B cell (primary cell): ENCODE data around the gene ZNF710. TPM values are rescaled to one million over a fixed set of nuclear protein-coding genes. Genes with fewer than 3 reads are reported as not detected.
A peak's percentile ranks its signal among the peaks of the same experiment; 100 is the strongest.

Experiments
- ATAC-seq: fragments of 200-7000 bp; cut with Tn5 transposase; one replicate; pipeline ENCODE4 v1.10.0; 2021; ENCODE audit warnings: low read depth, mild to moderate bottlenecking, moderate number of reproducible peaks, moderate library complexity
- CTCF ChIA-PET: fragments of 350-600 bp; sonication (Branson Sonifier 250); formaldehyde crosslinking; loops from one replicate; lab custom pipeline; 2021; ENCODE audit warnings: antibody characterized with exemption, inconsistent platforms; lab: Charles Lee
- POLR2A ChIA-PET: fragments of 350-600 bp; sonication (Branson Sonifier 250); formaldehyde crosslinking; loops from one replicate; lab custom pipeline; 2021; ENCODE audit warnings: antibody characterized with exemption; lab: Charles Lee
- DNase-seq: peaks from one replicate; pipeline ENCODE4 v3.0.0; 2013
- H2AFZ ChIP-seq: 2 replicates; pipeline ENCODE4 v1.6.1; 2012; ENCODE audit warnings: mild to moderate bottlenecking, low read depth, low read length; ENCODE audit not compliant: insufficient read depth, poor library complexity, severe bottlenecking
- H3K27ac ChIP-seq, 2 donors: 1 replicate in 1 of 2; 2 replicates in 1 of 2; pipeline ENCODE4 v1.5.1; 2012 to 2013; ENCODE audit warnings: low read length in 2 of 2, mild to moderate bottlenecking in 2 of 2, moderate library complexity in 1 of 2
- H3K27me3 ChIP-seq, 4 experiments: fragments of 200-600 bp in 1 of 4; sonication (generic) in 1 of 4; replicated peaks in 1 of 4; 1 replicate in 2 of 4; 2 replicates in 2 of 4; pipeline versions ENCODE4 v1.6.1 to v1.7.0; 2013 to 2016; ENCODE audit warnings: low read length in 3 of 4, mild to moderate bottlenecking in 2 of 4, mixed read lengths in 1 of 4, moderate library complexity in 1 of 4; ENCODE audit not compliant: insufficient read depth in 4 of 4, control insufficient read depth in 3 of 4; ENCODE audit errors: control extremely low read depth in 1 of 4
- H3K36me3 ChIP-seq, 2 experiments: replicated peaks in 1 of 2; 1 replicate in 1 of 2; 2 replicates in 1 of 2; pipeline versions ENCODE4 v1.6.1 to v1.7.1; 2013; ENCODE audit warnings: low read length in 1 of 2; ENCODE audit not compliant: insufficient read depth in 2 of 2, control insufficient read depth in 1 of 2; ENCODE audit errors: control extremely low read depth in 1 of 2, extremely low read depth in 1 of 2
- H3K4me1 ChIP-seq, 2 donors: fragments of 200-600 bp in 1 of 2; sonication (generic) in 1 of 2; 1 replicate in 1 of 2; 2 replicates in 1 of 2; pipeline versions ENCODE4 v1.5.1 to v1.6.1; 2013 to 2017; ENCODE audit warnings: low read length in 2 of 2; ENCODE audit not compliant: control insufficient read depth in 2 of 2, insufficient read depth in 2 of 2
- H3K4me2 ChIP-seq: replicated peaks from 2 replicates; pipeline ENCODE3; 2012; ENCODE audit warnings: mild to moderate bottlenecking, low read depth, low read length; ENCODE audit not compliant: poor library complexity, severe bottlenecking
- H3K4me3 ChIP-seq, 5 experiments: fragments of 200-600 bp in 1 of 5; sonication (generic) in 1 of 5; 1 replicate in 3 of 5; 2 replicates in 2 of 5; pipeline versions ENCODE4 v1.5.1 to v1.7.0; 2011 to 2016; ENCODE audit warnings: low read length in 4 of 5, mild to moderate bottlenecking in 4 of 5, low read depth in 2 of 5, control low read depth in 1 of 5, moderate library complexity in 1 of 5; ENCODE audit not compliant: insufficient read depth in 1 of 5; ENCODE audit errors: control extremely low read depth in 1 of 5, extremely low read depth in 1 of 5
- H3K79me2 ChIP-seq: fragments of 200-600 bp; sonication (generic); one replicate; pipeline ENCODE4 v1.6.0; 2016; ENCODE audit warnings: low read length; ENCODE audit not compliant: control insufficient read depth, insufficient read depth
- H3K9ac ChIP-seq: fragments of 200-600 bp; sonication (generic); 2 replicates; pipeline ENCODE4 v1.6.1; 2017; ENCODE audit warnings: mild to moderate bottlenecking, low read length, moderate library complexity
- H3K9me3 ChIP-seq, 3 donors: one replicate each; pipeline versions ENCODE4 v1.6.1 to v1.7.1; 2013; ENCODE audit warnings: low read length in 2 of 3; ENCODE audit not compliant: control insufficient read depth in 2 of 3, insufficient read depth in 1 of 3; ENCODE audit errors: control extremely low read depth in 1 of 3
- H4K20me1 ChIP-seq: 2 replicates; pipeline ENCODE4 v1.6.0; 2012; ENCODE audit warnings: mild to moderate bottlenecking, low read length; ENCODE audit not compliant: insufficient read depth, control insufficient read depth, poor library complexity, severe bottlenecking
- H3K27ac Mint-ChIP-seq: one replicate; pipeline ENCODE4 v1.8.0; 2021; ENCODE audit warnings: mixed read lengths
- H3K27me3 Mint-ChIP-seq: one replicate; pipeline ENCODE4 v1.8.0; 2021; ENCODE audit warnings: mixed read lengths
- H3K4me1 Mint-ChIP-seq: one replicate; pipeline ENCODE4 v1.8.0; 2021; ENCODE audit warnings: mixed read lengths
- H3K4me3 Mint-ChIP-seq: one replicate; pipeline ENCODE4 v1.8.0; 2021; ENCODE audit warnings: mixed read lengths
- H3K9me3 Mint-ChIP-seq: one replicate; pipeline ENCODE4 v1.8.0; 2022; ENCODE audit warnings: mixed read lengths; ENCODE audit not compliant: insufficient read depth
- CTCF ChIP-seq: fragments of 200-600 bp; IDR thresholded peaks from one replicate; pipeline ENCODE4 v1.8.0; 2022; ENCODE audit warnings: antibody characterized with exemption, mild to moderate bottlenecking
- EZH2 ChIP-seq: IDR thresholded peaks from 2 replicates; pipeline ENCODE4 v1.6.1; 2012; ENCODE audit warnings: borderline replicate concordance, low read depth, mild to moderate bottlenecking, moderate library complexity, low read length; ENCODE audit not compliant: insufficient read depth, poor library complexity, severe bottlenecking
- WGBS: methylation state at CpG from one replicate; pipeline ENCODE4 v1.1.5; 2013; ENCODE audit warnings: missing lambda C conversion rate; ENCODE audit not compliant: insufficient coverage; 5-methylcytosine and 5-hydroxymethylcytosine counted together
- intact Hi-C: fragments of 100-400 bp; cut with micrococcal nuclease; formaldehyde crosslinking; loops from one replicate; pipeline ENCODE4 v1.10.0; 2022
- polyA plus RNA-seq: library from polyadenylated mRNA; depleted of rRNA; stranded (reverse); fragments of >200 nt; gene quantifications from 2 replicates; pipeline ENCODE4 v1.2.3, GENCODE V29; 2012
- total RNA-seq, 2 donors: library from RNA; stranded (reverse); fragments of 120-200 nt in 1 of 2; gene quantifications; 1 replicate in 1 of 2; 2 replicates in 1 of 2; pipeline versions ENCODE4 v1.2.3 to v1.2.4, GENCODE V29; 2013 to 2022

Gene ZNF710
- total and polyA plus RNA-seq, 2 donors (not counting 1 experiment from before 2014, with no cell fraction given) = 8.7 to 38.7 TPM

- Histone ChIP-seq H2AFZ (no peak overlapping the region), H3K27me3 (no peaks in the 10 kb centered on the region), H4K20me1 (peaks cover 11% of the 10 kb centered on the region), H3K9ac (no peak overlapping the region), H3K27ac (no peak overlapping the region), H3K9me3 (no peaks in the 10 kb centered on the region), H3K36me3 (no peaks in the 10 kb centered on the region), H3K79me2 (peaks cover 74% of the 10 kb centered on the region), H3K4me2 (peak overlapping the region; percentile 56), H3K4me1 (peaks cover 46 to 59% of the 10 kb centered on the region in 2 donors), H3K4me3 (no peak overlapping the region)
- peaks cover 83% of the 10 kb centered on the region for H3K4me1 Mint-ChIP-seq
- intact Hi-C loops = loop anchor here (5.0 kb wide), 1 partner anchor 34 kb away; the partner anchor contains the start of gene ZNF710
- TF ChIP-seq EZH2 (no peak), CTCF (no peak)
- ATAC-seq = no peak
- H3K27me3 Mint-ChIP-seq = no peaks in the 10 kb centered on the region
- CTCF ChIA-PET = no interaction called here
- H3K9me3 Mint-ChIP-seq = no peaks in the 10 kb centered on the region
- DNase-seq = no peak
- POLR2A ChIA-PET = interaction anchor here (0.8 to 1.3 kb wide), 2 partner anchors 10 to 24 kb away, joined by 3 to 6 read pairs; no protein-coding TSS in a partner anchor
- peak overlapping the region; percentile 61 for H3K27ac Mint-ChIP-seq
- H3K4me3 Mint-ChIP-seq = peak overlapping the region; percentile 23
- 40% methylated on average over 9 of the region's 10 CpGs for WGBS
Measured at GRCh38 chr15:90035840-90036230, 34.7 kb downstream of the ZNF710 start.

- H3K9ac ChIP-seq = no peak overlapping the region
- H3K4me2 ChIP-seq = no peak overlapping the region
- H3K4me3 ChIP-seq = no peak overlapping the region
- H3K27me3 ChIP-seq = no peaks in the 10 kb centered on the region
- intact Hi-C loops = loop anchor here (5.0 kb wide), 1 partner anchor 34 kb away; the partner anchor contains the start of gene ZNF710
- H3K27ac ChIP-seq = no peak overlapping the region
- Mint-ChIP-seq H3K27ac (no peak overlapping the region), H3K27me3 (no peaks in the 10 kb centered on the region), H3K4me1 (peaks cover 80% of the 10 kb centered on the region), H3K9me3 (no peaks in the 10 kb centered on the region), H3K4me3 (no peak overlapping the region)
- H3K4me1 ChIP-seq = peaks cover 41 to 55% of the 10 kb centered on the region in 2 donors
- ATAC-seq (no peak), DNase-seq (no peak)
- POLR2A ChIA-PET = interaction anchor here (0.8 kb wide), 1 partner anchor 24 kb away, joined by 6 read pairs; no protein-coding TSS in a partner anchor
- no peak overlapping the region for H2AFZ ChIP-seq
- no peak for TF ChIP-seq EZH2
- TF ChIP-seq CTCF = no peak
- CTCF ChIA-PET = no interaction called here
- WGBS = 86% methylated on average over 5 of the region's 9 CpGs
- peaks cover 11% of the 10 kb centered on the region for H4K20me1 ChIP-seq
- H3K9me3 ChIP-seq = no peaks in the 10 kb centered on the region
- H3K79me2 ChIP-seq = peaks cover 79% of the 10 kb centered on the region
- H3K36me3 ChIP-seq = no peaks in the 10 kb centered on the region
Measured at GRCh38 chr15:90036343-90036742, 35.2 kb downstream of the ZNF710 start.
